ENCODE measurements around the gene BPTF. TPM values are rescaled to one million over a fixed set of nuclear protein-coding genes. Genes with fewer than 3 reads are reported as not detected.
"Not testable (repeated sequence)": the region's sequence is repeated elsewhere in the genome, so short reads cannot be mapped to it uniquely, and the experiment has no call there.

Gene BPTF
- total RNA-seq, 1 experiment from 2014 or later = 61.8 TPM

DNA sequence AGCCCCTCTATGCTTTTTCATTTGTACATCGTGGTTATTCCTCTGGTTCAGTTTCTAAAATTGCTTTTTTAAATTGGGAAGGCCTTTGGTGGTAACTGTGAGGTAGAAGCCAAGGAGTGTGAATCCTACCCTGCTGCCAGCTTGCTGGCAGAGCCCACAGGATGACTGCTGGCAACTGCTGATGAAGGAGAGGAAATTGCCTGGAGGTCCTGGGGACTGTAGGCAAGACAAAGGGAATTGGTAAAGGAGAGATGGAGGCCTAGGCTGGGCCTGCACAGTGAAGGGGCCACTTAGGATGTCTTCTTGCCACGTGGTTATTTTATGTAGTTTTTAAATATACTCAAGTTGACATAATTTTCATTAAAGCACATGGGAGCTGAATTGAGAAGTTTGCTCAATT, 155.2 kb downstream of the BPTF start:
- H3K27ac ChIP-seq (ENCODE audit: low read length) = no peak overlapping the region
- DNase-seq (no peak), ATAC-seq (no peak)
- H3K4me1 ChIP-seq (ENCODE audit: insufficient read depth, low read length) = peaks cover 3% of the 10 kb centered on the region; the same call in 1 of the 2 replicates
- H3K36me3 ChIP-seq (ENCODE audit: low read depth, low read length) = peaks cover 4% of the 10 kb centered on the region
- no peaks in the 10 kb centered on the region for H3F3A ChIP-seq (ENCODE audit: low read length, unreplicated experiment)
- no peaks in the 10 kb centered on the region for H4K20me1 ChIP-seq (ENCODE audit: low read length)
- no peaks in the 10 kb centered on the region for H3K9me3 ChIP-seq (ENCODE audit: low read length)
- TF ChIP-seq EZH2 (IDR thresholded peaks at IDR 0.05; ENCODE audit: low read length, unreplicated experiment) = no peak
- no peak for TF ChIP-seq EZH2phosphoT487 (IDR thresholded peaks at IDR 0.05; ENCODE audit: borderline replicate concordance, low read length)
- no peak for TF ChIP-seq CTCF (conservative IDR thresholded peaks at IDR 0.05; ENCODE audit: low read depth, low read length)
- H3K27me3 ChIP-seq (ENCODE audit: low read length) = no peaks in the 10 kb centered on the region
- H2AFZ ChIP-seq (ENCODE audit: low read length) = no peak overlapping the region
- H3K4me2 ChIP-seq (ENCODE audit: low read length) = no peak overlapping the region
- H3K79me2 ChIP-seq (ENCODE audit: low read length) = no peaks in the 10 kb centered on the region
- intact Hi-C loops (cut with micrococcal nuclease) = no loop called here
- H3K4me3 ChIP-seq (ENCODE audit: low read length) = no peak overlapping the region
- no TSS peak for BruUV-seq (replicated peaks)
- ChIA-PET POLR2A (ENCODE audit: unreplicated experiment) (no interaction called here), CTCF (no interaction called here)
- H3K9me2 ChIP-seq (replicated peaks; ENCODE audit: low read length) = no peaks in the 10 kb centered on the region
- no peak overlapping the region for H3K9ac ChIP-seq (ENCODE audit: low read length)

DNA sequence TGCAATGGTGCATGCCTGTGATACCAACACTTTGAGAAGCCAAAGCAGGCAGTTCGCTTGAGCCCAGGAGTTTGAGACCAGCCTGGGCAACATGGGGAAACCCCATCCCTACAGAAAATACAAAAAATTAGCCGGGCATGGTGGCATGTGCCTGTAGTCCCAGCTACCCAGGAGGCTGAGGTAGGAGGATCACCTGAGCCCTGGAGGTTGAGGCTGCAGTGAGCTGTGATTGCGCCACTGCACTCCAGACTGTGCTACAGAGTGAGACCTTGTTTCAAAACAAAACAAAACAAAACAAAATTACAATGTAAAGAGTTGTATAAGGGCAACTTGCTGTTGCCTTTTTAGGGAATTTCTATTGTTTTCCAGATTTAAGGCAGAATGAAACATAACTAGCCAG, 155.6 kb downstream of the BPTF start:
- H3K36me3 ChIP-seq (ENCODE audit: low read depth, low read length); H3F3A ChIP-seq (ENCODE audit: low read length, unreplicated experiment); intact Hi-C loops (cut with micrococcal nuclease); H3K27ac ChIP-seq (ENCODE audit: low read length); H3K9me3 ChIP-seq (ENCODE audit: low read length); POLR2A ChIA-PET (ENCODE audit: unreplicated experiment); H3K4me1 ChIP-seq (ENCODE audit: insufficient read depth, low read length); H3K27me3 ChIP-seq (ENCODE audit: low read length); H3K79me2 ChIP-seq (ENCODE audit: low read length); H3K4me2 ChIP-seq (ENCODE audit: low read length); H3K9me2 ChIP-seq (replicated peaks; ENCODE audit: low read length); ATAC-seq; DNase-seq; H3K4me3 ChIP-seq (ENCODE audit: low read length); CTCF ChIA-PET; H2AFZ ChIP-seq (ENCODE audit: low read length); H4K20me1 ChIP-seq (ENCODE audit: low read length); H3K9ac ChIP-seq (ENCODE audit: low read length); BruUV-seq (replicated peaks): not testable (repeated sequence)

GRCh38 chr17:67982034-67982640, 156.8 kb downstream of the BPTF start:
- Histone ChIP-seq H3K9me3 (ENCODE audit: low read length) (no peaks in the 10 kb centered on the region), H3K27ac (ENCODE audit: low read length) (no peak overlapping the region), H3F3A (ENCODE audit: low read length, unreplicated experiment) (no peaks in the 10 kb centered on the region), H3K4me1 (ENCODE audit: insufficient read depth, low read length) (peaks cover 3% of the 10 kb centered on the region; the same call in 1 of the 2 replicates), H3K9ac (ENCODE audit: low read length) (no peak overlapping the region), H3K79me2 (ENCODE audit: low read length) (no peaks in the 10 kb centered on the region), H3K4me3 (ENCODE audit: low read length) (no peak overlapping the region), H3K9me2 (replicated peaks; ENCODE audit: low read length) (no peaks in the 10 kb centered on the region), H2AFZ (ENCODE audit: low read length) (no peak overlapping the region), H3K36me3 (ENCODE audit: low read depth, low read length) (no peaks in the 10 kb centered on the region; the same call in 1 of the 2 replicates), H4K20me1 (ENCODE audit: low read length) (no peaks in the 10 kb centered on the region), H3K4me2 (ENCODE audit: low read length) (no peak overlapping the region), H3K27me3 (ENCODE audit: low read length) (no peaks in the 10 kb centered on the region)
- ChIA-PET CTCF (no interaction called here), POLR2A (ENCODE audit: unreplicated experiment) (no interaction called here)
- ATAC-seq (no peak), DNase-seq (no peak)
- no peak for TF ChIP-seq EZH2 (IDR thresholded peaks at IDR 0.05; ENCODE audit: low read length, unreplicated experiment)
- no peak for TF ChIP-seq CTCF (conservative IDR thresholded peaks at IDR 0.05; ENCODE audit: low read depth, low read length)
- TF ChIP-seq EZH2phosphoT487 (IDR thresholded peaks at IDR 0.05; ENCODE audit: borderline replicate concordance, low read length) = no peak
- intact Hi-C loops (cut with micrococcal nuclease) = no loop called here
- no TSS peak for BruUV-seq (replicated peaks)
